ENCODE measurements around the gene UBE3D.
"Not testable (repeated sequence)": the region's sequence is repeated elsewhere in the genome, so short reads cannot be mapped to it uniquely, and the experiment has no call there.

Gene UBE3D

DNA sequence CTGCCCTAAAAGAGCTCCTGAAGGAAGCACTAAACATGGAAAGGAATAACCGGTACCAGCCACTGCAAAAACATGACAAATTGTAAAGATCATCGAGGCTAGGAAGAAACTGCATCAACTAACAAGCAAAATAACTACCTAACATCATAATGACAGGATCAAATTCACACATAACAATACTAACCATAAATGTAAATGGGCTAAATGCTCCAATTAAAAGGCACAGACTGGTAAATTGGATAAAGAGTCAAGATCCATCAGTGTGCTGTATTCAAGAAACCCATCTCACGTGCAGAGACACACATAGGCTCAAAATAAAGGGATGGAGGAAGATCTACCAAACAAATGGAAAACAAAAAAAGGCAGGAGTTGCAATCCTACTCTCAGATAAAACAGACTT lies 212.7 kb downstream of the UBE3D start:
- H3K27ac ChIP-seq (ENCODE audit: extremely low read depth, low read depth, low read length); H3K9me3 ChIP-seq (ENCODE audit: control insufficient read depth, insufficient read depth, low read depth, low read length); H3K4me3 ChIP-seq (ENCODE audit: low read depth, low read length); H3K36me3 ChIP-seq (ENCODE audit: control insufficient read depth in 2 of 2, insufficient read depth in 1 of 2, low read length in 2 of 2); POLR2A ChIA-PET; H3K4me1 ChIP-seq (ENCODE audit: control insufficient read depth, insufficient read depth, low read length): not testable (repeated sequence)
- TF ChIP-seq ZNF529 (tag by site-specific recombination; IDR thresholded peaks at IDR 0.05; ENCODE audit: insufficient replicate concordance), result peak; percentile 68
- CTCF ChIA-PET, result interaction anchor here (0.7 kb wide), 1 partner anchor 99 kb away, joined by 3 read pairs; no protein-coding TSS in a partner anchor

DNA sequence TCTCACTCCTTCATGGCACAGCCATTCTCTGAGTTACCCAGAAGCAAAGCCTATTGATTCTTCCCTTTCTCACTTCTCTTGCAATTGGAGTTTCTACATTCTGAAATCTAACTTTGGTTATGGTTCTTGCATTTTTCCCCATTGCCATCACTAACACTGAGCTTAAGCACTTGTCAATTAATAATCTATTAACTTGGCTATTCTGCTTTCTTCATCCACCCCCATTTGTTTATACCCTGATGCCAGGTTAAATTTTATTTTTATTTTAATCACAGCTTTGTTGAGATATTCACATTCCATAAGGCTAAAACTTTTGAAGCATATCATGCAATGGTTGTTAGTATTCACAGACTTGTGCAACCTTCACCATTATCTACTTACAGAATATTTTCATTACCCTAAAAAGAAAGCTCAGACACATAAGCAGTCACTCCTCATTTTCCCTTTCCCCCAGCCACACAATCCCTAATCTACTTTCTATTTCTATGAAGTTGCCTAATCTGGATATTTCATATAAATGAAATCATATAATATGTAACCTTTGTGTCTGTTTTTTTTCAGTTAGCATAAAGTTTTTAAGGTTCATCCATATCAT lies 222.3 kb downstream of the UBE3D start:
- no peaks in the 10 kb centered on the region for H3K9me3 ChIP-seq (ENCODE audit: control insufficient read depth, insufficient read depth, low read depth, low read length)

DNA sequence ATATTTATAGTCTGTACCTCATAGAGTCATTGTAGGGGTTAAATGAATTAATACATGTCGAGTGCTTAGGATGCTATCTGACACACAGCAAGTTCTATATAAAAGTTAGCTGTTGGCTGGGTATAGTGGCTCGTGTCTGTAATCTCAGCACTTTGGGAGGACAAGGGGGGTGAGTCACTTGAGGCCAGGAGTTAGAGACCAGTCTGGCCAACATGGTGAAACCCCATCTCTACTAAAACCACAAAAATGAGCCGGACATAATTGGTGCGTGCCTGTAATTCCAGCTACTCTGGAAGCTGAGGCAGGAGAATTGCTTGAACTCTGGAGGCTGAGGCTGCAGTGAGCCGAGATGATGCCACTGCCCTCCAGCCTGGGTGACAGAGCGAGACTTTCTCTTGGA lies 222.9 kb downstream of the UBE3D start:
- CTCF ChIA-PET, result interaction anchor here (0.7 to 0.8 kb wide), 2 partner anchors 214 to 224 kb away, joined by 3 read pairs; no protein-coding TSS in a partner anchor
- POLR2A ChIA-PET, result no interaction called here
- Histone ChIP-seq H3K4me3 (ENCODE audit: low read depth, low read length) (no peak overlapping the region), H3K9me3 (ENCODE audit: control insufficient read depth, insufficient read depth, low read depth, low read length) (no peaks in the 10 kb centered on the region), H3K4me1 (ENCODE audit: control insufficient read depth, insufficient read depth, low read length) (no peaks in the 10 kb centered on the region), H3K36me3 (ENCODE audit: control insufficient read depth in 2 of 2, insufficient read depth in 1 of 2, low read length in 2 of 2) (no peaks in the 10 kb centered on the region), H3K27ac (ENCODE audit: extremely low read depth, low read depth, low read length) (no peak overlapping the region)
- TF ChIP-seq, protein P1, sequence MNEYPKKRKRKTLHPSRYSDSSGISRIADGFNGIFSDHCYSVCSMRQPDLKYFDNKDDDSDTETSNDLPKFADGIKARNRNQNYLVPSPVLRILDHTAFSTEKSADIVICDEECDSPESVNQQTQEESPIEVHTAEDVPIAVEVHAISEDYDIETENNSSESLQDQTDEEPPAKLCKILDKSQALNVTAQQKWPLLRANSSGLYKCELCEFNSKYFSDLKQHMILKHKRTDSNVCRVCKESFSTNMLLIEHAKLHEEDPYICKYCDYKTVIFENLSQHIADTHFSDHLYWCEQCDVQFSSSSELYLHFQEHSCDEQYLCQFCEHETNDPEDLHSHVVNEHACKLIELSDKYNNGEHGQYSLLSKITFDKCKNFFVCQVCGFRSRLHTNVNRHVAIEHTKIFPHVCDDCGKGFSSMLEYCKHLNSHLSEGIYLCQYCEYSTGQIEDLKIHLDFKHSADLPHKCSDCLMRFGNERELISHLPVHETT (tag by site-specific recombination; IDR thresholded peaks at IDR 0.05), result no peak
- no peak for TF ChIP-seq ZNF248 (tag by site-specific recombination; IDR thresholded peaks at IDR 0.05)
- TF ChIP-seq ZNF214 (tag by site-specific recombination; IDR thresholded peaks at IDR 0.05; ENCODE audit: borderline replicate concordance), result no peak
- no peak for TF ChIP-seq ZNF658 (tag by site-specific recombination; IDR thresholded peaks at IDR 0.05)
- no peak for TF ChIP-seq ZNF121 (tag by site-specific recombination; IDR thresholded peaks at IDR 0.05)

More for the DNA sequence above, 222.3 kb downstream of the UBE3D start:
- TF ChIP-seq ZBTB1 (tag by site-specific recombination; IDR thresholded peaks at IDR 0.05) (no peak), SCRT2 (tag by site-specific recombination; IDR thresholded peaks at IDR 0.05) (no peak), ZNF140 (tag by site-specific recombination; IDR thresholded peaks at IDR 0.05) (no peak), ZNF2 (tag by site-specific recombination; IDR thresholded peaks at IDR 0.05) (no peak), ZNF629 (tag by site-specific recombination; IDR thresholded peaks at IDR 0.05) (no peak), ZNF529 (tag by site-specific recombination; IDR thresholded peaks at IDR 0.05; ENCODE audit: insufficient replicate concordance) (no peak), ZNF626 (tag by site-specific recombination; IDR thresholded peaks at IDR 0.05) (no peak), ZNF707 (tag by site-specific recombination; IDR thresholded peaks at IDR 0.05) (no peak), ZBTB7A (tag by site-specific recombination; IDR thresholded peaks at IDR 0.05; ENCODE audit: low read depth) (no peak), ZSCAN16 (tag by site-specific recombination; IDR thresholded peaks at IDR 0.05) (no peak)
- TF ChIP-seq, protein P2, sequence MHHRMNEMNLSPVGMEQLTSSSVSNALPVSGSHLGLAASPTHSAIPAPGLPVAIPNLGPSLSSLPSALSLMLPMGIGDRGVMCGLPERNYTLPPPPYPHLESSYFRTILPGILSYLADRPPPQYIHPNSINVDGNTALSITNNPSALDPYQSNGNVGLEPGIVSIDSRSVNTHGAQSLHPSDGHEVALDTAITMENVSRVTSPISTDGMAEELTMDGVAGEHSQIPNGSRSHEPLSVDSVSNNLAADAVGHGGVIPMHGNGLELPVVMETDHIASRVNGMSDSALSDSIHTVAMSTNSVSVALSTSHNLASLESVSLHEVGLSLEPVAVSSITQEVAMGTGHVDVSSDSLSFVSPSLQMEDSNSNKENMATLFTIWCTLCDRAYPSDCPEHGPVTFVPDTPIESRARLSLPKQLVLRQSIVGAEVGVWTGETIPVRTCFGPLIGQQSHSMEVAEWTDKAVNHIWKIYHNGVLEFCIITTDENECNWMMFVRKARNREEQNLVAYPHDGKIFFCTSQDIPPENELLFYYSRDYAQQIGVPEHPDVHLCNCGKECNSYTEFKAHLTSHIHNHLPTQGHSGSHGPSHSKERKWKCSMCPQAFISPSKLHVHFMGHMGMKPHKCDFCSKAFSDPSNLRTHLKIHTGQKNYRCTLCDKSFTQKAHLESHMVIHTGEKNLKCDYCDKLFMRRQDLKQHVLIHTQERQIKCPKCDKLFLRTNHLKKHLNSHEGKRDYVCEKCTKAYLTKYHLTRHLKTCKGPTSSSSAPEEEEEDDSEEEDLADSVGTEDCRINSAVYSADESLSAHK (tag by site-specific recombination; IDR thresholded peaks at IDR 0.05), result no peak
- TF ChIP-seq, protein P3, sequence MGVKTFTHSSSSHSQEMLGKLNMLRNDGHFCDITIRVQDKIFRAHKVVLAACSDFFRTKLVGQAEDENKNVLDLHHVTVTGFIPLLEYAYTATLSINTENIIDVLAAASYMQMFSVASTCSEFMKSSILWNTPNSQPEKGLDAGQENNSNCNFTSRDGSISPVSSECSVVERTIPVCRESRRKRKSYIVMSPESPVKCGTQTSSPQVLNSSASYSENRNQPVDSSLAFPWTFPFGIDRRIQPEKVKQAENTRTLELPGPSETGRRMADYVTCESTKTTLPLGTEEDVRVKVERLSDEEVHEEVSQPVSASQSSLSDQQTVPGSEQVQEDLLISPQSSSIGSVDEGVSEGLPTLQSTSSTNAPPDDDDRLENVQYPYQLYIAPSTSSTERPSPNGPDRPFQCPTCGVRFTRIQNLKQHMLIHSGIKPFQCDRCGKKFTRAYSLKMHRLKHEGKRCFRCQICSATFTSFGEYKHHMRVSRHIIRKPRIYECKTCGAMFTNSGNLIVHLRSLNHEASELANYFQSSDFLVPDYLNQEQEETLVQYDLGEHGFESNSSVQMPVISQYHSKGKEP (tag by site-specific recombination; IDR thresholded peaks at IDR 0.05), result no peak
- TF ChIP-seq, protein P4, sequence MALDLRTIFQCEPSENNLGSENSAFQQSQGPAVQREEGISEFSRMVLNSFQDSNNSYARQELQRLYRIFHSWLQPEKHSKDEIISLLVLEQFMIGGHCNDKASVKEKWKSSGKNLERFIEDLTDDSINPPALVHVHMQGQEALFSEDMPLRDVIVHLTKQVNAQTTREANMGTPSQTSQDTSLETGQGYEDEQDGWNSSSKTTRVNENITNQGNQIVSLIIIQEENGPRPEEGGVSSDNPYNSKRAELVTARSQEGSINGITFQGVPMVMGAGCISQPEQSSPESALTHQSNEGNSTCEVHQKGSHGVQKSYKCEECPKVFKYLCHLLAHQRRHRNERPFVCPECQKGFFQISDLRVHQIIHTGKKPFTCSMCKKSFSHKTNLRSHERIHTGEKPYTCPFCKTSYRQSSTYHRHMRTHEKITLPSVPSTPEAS (tag by site-specific recombination; IDR thresholded peaks at IDR 0.05), result no peak
- TF ChIP-seq, protein P5, sequence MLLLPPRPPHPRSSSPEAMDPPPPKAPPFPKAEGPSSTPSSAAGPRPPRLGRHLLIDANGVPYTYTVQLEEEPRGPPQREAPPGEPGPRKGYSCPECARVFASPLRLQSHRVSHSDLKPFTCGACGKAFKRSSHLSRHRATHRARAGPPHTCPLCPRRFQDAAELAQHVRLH (tag by site-specific recombination; IDR thresholded peaks at IDR 0.05), result no peak
- CTCF ChIA-PET, result interaction anchor here (0.8 to 1.2 kb wide), 2 partner anchors 212 to 213 kb away, joined by 3 read pairs; no protein-coding TSS in a partner anchor
- Histone ChIP-seq H3K36me3 (ENCODE audit: control insufficient read depth in 2 of 2, insufficient read depth in 1 of 2, low read length in 2 of 2) (no peaks in the 10 kb centered on the region), H3K4me1 (ENCODE audit: control insufficient read depth, insufficient read depth, low read length) (no peaks in the 10 kb centered on the region), H3K4me3 (ENCODE audit: low read depth, low read length) (no peak overlapping the region), H3K27ac (ENCODE audit: extremely low read depth, low read depth, low read length) (no peak overlapping the region)
- POLR2A ChIA-PET, result no interaction called here

Measured in HEK293 (cell line).